GM21515 (cell line): Measurements from ENCODE around the gene TMPRSS9.
"Not testable (repeated sequence)": the region's sequence is repeated elsewhere in the genome, so short reads cannot be mapped to it uniquely, and the experiment has no call there.

Experiments
- ATAC-seq: cut with Tn5 transposase; IDR thresholded peaks from one replicate; pipeline ENCODE4 v1.9.1; 2021; ENCODE audit not compliant: unreplicated experiment

Gene TMPRSS9

GRCh38 chr19:2341244-2341751 lies 18.8 kb upstream of the TMPRSS9 start:
- no peak for ATAC-seq

- no peak for ATAC-seq
These were observed 18.1 kb upstream of the TMPRSS9 start for GRCh38 chr19:2341982-2342381.

- ATAC-seq = no peak
These were observed 17.3 kb upstream of the TMPRSS9 start for GRCh38 chr19:2342656-2343288.

- ATAC-seq = no peak
These were observed 16.6 kb upstream of the TMPRSS9 start for GRCh38 chr19:2343289-2343982.

GRCh38 chr19:2344381-2344870 lies 15.6 kb upstream of the TMPRSS9 start:
- no peak for ATAC-seq

- no peak for ATAC-seq
These were observed 15.0 kb upstream of the TMPRSS9 start for GRCh38 chr19:2345076-2345475.

GRCh38 chr19:2345794-2346663 lies 14.0 kb upstream of the TMPRSS9 start:
- ATAC-seq = no peak

- ATAC-seq = not testable (repeated sequence)
These were observed 10.2 kb upstream of the TMPRSS9 start for GRCh38 chr19:2349818-2350217.

GRCh38 chr19:2350656-2351055 lies 9.4 kb upstream of the TMPRSS9 start:
- ATAC-seq = no peak

GRCh38 chr19:2351591-2351990 lies 8.5 kb upstream of the TMPRSS9 start:
- no peak for ATAC-seq

GRCh38 chr19:2352121-2352520 lies 7.9 kb upstream of the TMPRSS9 start:
- no peak for ATAC-seq

- ATAC-seq = no peak
These were observed 6.7 kb upstream of the TMPRSS9 start for GRCh38 chr19:2353159-2353886.

GRCh38 chr19:2353887-2354592 lies 6.0 kb upstream of the TMPRSS9 start:
- no peak for ATAC-seq

GRCh38 chr19:2354670-2355069 lies 5.4 kb upstream of the TMPRSS9 start:
- no peak for ATAC-seq

- no peak for ATAC-seq
These were observed 4.7 kb upstream of the TMPRSS9 start for GRCh38 chr19:2355168-2356035.

GRCh38 chr19:2356036-2356646 lies 3.9 kb upstream of the TMPRSS9 start:
- ATAC-seq = no peak

GRCh38 chr19:2357279-2358206 lies 2.5 kb upstream of the TMPRSS9 start:
- no peak for ATAC-seq
